HepG2 (cell line): Measurements from ENCODE around the gene SUSD3. TPM values are rescaled to one million over a fixed set of nuclear protein-coding genes. Genes with fewer than 3 reads are reported as not detected.
A peak's percentile ranks its signal among the peaks of the same experiment; 100 is the strongest.

ENCODE experiments used
- ARID2 ChIP-seq: sonication (generic); formaldehyde crosslinking; IDR thresholded peaks from 2 replicates; pipeline ENCODE4 v1.8.1; 2022; ENCODE audit warnings: mild to moderate bottlenecking, missing genetic modification reagents, borderline replicate concordance
- ATF7-NPFF ChIP-seq: sonication (generic); formaldehyde crosslinking; IDR thresholded peaks from 2 replicates; pipeline ENCODE4 v1.8.1; 2023; ENCODE audit warnings: mild to moderate bottlenecking, low read depth, missing genetic modification reagents, moderate library complexity
- KAT7 ChIP-seq: IDR thresholded peaks from 2 replicates; pipeline ENCODE4 v1.6.1; 2018; ENCODE audit warnings: borderline replicate concordance, missing compliant biosample characterization
- PRDM10 ChIP-seq: sonication (generic); formaldehyde crosslinking; IDR thresholded peaks from 2 replicates; pipeline ENCODE4 v1.4.0; 2020; ENCODE audit warnings: low read depth, missing genetic modification reagents
- TBX2 ChIP-seq: sonication (generic); formaldehyde crosslinking; IDR thresholded peaks from 2 replicates; pipeline ENCODE4 v1.5.0; 2020; ENCODE audit warnings: missing genetic modification reagents, mild to moderate bottlenecking, borderline replicate concordance
- TEAD2 ChIP-seq: sonication (generic); formaldehyde crosslinking; IDR thresholded peaks from 2 replicates; pipeline ENCODE4 v1.9.0; 2021; ENCODE audit warnings: missing genetic modification reagents
- ZNF143 ChIP-seq: sonication (generic); formaldehyde crosslinking; IDR thresholded peaks from 2 replicates; pipeline ENCODE4 v1.4.0; 2020; ENCODE audit warnings: missing genetic modification reagents
- ZNF296 ChIP-seq: sonication (generic); formaldehyde crosslinking; conservative IDR thresholded peaks from 2 replicates; pipeline ENCODE4 v1.5.0; 2020; ENCODE audit warnings: mild to moderate bottlenecking, missing genetic modification reagents
- ZNF33B ChIP-seq: sonication (generic); formaldehyde crosslinking; IDR thresholded peaks from 2 replicates; pipeline ENCODE4 v1.5.1; 2020; ENCODE audit warnings: mild to moderate bottlenecking, missing genetic modification reagents
- polyA plus RNA-seq, 8 experiments: library from polyadenylated mRNA; depleted of rRNA in 3 of 8; stranded (reverse) in 7 of 8; unstranded in 1 of 8; fragments of >200 nt; fragmentation: Illumina TruSeq in 4 of 8; extraction: Trizol in 4 of 8; gene quantifications; 2 replicates each; pipeline versions ENCODE4 v1.2.1 to v1.2.3, GENCODE V29; 2011 to 2016; ENCODE audit warnings: low read depth in 4 of 8, missing spikeins in 1 of 8, mixed read lengths in 1 of 8; ENCODE audit not compliant: insufficient read depth in 1 of 8
- total RNA-seq, 5 experiments: library from RNA; depleted of rRNA; stranded (reverse); fragments of >200 nt; fragmentation: Illumina TruSeq; extraction: Trizol; gene quantifications; 2 replicates each; pipeline ENCODE4 v1.2.3, GENCODE V29; 2016; ENCODE audit warnings: low read depth in 1 of 5
- TF ChIP-seq, protein P1 (sequence below): sonication (generic); formaldehyde crosslinking; IDR thresholded peaks from 2 replicates; pipeline ENCODE4 v1.5.0; 2020; ENCODE audit warnings: missing genetic modification reagents
- TF ChIP-seq, protein P2 (sequence below): sonication (generic); formaldehyde crosslinking; conservative IDR thresholded peaks from 2 replicates; pipeline ENCODE4 v1.8.0; 2022; ENCODE audit warnings: missing genetic modification reagents
- TF ChIP-seq, protein P3 (sequence below): IDR thresholded peaks from 2 replicates; pipeline ENCODE4 v1.6.1; 2016
- TF ChIP-seq, protein P4 (sequence below): IDR thresholded peaks from 2 replicates; pipeline ENCODE4 v1.6.1; 2016; ENCODE audit warnings: missing biosample characterization, missing genetic modification reagents, low read depth

SUSD3 gene
- total and polyA plus RNA-seq, 2 of the 13 experiments (the other 11 are each of a cell fraction or from before 2014, with no cell fraction given) = 7.0 to 9.1 TPM

DNA sequence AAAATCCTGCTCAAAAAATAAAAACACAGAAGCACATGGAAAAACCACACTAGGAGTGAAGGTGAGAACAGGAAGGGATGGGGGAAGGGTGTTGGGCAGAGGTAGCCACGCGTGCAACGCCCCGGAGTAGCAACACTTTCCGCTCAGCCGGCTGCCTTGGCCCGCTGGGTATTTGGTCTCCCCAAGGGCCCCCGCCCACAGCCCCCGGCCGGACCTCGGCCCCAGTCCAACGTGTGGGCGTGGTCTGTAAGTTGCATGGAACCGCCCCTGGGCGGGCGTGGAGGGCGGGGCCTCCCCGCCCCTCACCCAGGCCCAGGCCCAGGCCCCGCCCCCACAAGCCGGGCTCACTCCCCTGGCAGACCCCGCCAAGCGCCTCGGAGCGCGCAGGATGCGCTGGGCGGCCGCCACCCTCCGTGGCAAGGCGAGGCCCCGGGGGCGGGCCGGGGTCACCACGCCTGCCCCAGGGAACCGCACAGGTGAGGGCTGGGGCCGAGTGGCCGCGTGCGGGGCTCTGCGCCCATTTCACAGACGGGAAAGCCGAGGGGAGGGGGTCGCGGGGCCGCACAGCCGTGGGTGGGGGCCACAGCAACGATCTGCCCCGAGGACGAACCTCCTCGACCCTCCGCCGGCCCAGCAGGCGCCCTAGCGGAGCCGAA, at the start of gene SUSD3 (continued):
- TF ChIP-seq ARID2 (CRISPR knock-in tag) (no peak), ZNF143 (CRISPR knock-in tag) (no peak), TEAD2 (no peak), KAT7 (CRISPR knock-in tag) (no peak), ZNF296 (CRISPR knock-in tag) (no peak), ZNF33B (no peak), PRDM10 (CRISPR knock-in tag) (no peak), ATF7-NPFF (CRISPR knock-in tag) (no peak), TBX2 (peak; percentile 12; the same call in 1 of the 2 replicates)
- TF ChIP-seq, protein P1, sequence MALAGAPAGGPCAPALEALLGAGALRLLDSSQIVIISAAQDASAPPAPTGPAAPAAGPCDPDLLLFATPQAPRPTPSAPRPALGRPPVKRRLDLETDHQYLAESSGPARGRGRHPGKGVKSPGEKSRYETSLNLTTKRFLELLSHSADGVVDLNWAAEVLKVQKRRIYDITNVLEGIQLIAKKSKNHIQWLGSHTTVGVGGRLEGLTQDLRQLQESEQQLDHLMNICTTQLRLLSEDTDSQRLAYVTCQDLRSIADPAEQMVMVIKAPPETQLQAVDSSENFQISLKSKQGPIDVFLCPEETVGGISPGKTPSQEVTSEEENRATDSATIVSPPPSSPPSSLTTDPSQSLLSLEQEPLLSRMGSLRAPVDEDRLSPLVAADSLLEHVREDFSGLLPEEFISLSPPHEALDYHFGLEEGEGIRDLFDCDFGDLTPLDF (CRISPR knock-in tag) = no peak
- TF ChIP-seq, protein P2, sequence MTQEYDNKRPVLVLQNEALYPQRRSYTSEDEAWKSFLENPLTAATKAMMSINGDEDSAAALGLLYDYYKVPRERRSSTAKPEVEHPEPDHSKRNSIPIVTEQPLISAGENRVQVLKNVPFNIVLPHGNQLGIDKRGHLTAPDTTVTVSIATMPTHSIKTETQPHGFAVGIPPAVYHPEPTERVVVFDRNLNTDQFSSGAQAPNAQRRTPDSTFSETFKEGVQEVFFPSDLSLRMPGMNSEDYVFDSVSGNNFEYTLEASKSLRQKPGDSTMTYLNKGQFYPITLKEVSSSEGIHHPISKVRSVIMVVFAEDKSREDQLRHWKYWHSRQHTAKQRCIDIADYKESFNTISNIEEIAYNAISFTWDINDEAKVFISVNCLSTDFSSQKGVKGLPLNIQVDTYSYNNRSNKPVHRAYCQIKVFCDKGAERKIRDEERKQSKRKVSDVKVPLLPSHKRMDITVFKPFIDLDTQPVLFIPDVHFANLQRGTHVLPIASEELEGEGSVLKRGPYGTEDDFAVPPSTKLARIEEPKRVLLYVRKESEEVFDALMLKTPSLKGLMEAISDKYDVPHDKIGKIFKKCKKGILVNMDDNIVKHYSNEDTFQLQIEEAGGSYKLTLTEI (CRISPR knock-in tag) = no peak
- TF ChIP-seq, protein P3, sequence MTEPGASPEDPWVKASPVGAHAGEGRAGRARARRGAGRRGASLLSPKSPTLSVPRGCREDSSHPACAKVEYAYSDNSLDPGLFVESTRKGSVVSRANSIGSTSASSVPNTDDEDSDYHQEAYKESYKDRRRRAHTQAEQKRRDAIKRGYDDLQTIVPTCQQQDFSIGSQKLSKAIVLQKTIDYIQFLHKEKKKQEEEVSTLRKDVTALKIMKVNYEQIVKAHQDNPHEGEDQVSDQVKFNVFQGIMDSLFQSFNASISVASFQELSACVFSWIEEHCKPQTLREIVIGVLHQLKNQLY (CRISPR knock-in tag) = no peak
- TF ChIP-seq, protein P4, sequence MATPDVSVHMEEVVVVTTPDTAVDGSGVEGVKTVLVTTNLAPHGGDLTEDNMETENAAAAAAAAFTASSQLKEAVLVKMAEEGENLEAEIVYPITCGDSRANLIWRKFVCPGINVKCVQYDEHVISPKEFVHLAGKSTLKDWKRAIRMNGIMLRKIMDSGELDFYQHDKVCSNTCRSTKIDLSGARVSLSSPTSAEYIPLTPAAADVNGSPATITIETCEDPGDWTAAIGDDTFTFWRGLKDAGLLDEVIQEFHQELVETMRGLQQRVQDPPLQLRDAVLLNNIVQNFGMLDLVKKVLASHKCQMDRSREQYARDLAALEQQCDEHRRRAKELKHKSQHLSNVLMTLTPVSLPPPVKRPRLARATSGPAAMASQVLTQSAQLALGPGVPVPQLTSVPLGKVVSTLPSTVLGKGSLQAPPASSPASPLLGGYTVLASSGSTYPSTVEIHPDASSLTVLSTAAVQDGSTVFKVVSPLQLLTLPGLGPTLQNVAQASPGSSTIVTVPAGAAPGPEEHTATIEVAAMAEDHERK (CRISPR knock-in tag) = no peak
